Cerebellar cortex (tissue), 1 donor: Measurements from ENCODE around the gene BBIP1.

Experiments
- DNase-seq: peaks from one replicate; pipeline ENCODE4 v3.0.0-alpha.2; 2015; ENCODE audit warnings: low spot score

BBIP1 gene

DNA sequence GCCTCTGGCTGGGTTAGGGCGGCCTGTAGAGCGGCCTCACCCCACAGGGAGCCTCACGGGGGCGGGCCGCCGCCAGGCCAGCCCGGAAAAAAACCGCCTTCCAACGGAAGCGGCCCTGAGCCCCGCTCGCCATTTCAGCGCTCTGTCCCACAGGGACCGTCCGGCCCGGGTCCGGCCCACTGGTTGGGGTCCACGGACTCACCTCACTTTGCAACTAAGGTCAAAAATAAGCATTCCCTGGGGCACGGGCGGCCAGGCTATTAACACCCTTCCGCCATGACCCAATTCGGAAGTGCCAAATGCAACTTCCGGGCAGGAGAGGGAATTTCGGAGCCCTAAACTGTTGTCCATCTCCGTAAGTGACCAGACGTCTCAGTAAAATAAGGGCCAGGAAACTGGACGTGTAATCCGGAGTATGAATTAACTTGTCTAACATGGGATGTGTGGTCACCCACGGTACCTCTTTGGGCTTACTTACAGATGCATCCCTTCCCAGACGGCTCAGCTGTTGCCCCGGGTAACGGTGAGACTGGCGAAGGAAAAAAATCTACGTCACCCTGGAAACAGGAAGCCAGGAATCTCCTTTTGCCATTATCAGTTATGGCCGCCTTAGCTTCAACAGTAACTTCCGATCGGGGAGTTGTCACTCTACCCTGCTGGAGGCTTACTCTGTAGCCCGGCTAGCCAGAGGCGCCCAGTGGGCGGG lies at the start of gene BBIP1:
Gene BBIP1, minus strand, starts transcription at position 538 of the 706 bp plus-strand sequence. CDS start 1,023 bp downstream, outside the sequence.
- DNase-seq, result peak; percentile 100

DNA sequence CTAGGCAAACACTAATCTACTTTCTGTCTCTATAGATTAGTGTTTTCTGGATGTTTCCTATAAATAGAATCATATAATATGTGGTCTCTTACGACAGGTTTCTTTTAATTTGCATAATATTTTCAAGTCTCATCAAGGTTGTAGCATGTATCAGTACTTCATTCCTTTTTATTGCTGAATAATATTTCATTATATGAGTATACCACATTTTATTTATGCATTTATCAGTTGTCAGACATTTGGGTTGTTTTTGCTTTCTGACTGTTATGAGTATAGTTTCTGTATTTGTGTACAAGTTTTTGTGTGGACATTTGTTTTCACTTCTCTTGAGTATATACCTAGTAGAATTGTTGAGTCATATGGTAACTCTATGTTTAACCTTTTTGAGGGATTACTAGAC lies 48.7 kb upstream of the BBIP1 start:
- DNase-seq, result no peak

DNA sequence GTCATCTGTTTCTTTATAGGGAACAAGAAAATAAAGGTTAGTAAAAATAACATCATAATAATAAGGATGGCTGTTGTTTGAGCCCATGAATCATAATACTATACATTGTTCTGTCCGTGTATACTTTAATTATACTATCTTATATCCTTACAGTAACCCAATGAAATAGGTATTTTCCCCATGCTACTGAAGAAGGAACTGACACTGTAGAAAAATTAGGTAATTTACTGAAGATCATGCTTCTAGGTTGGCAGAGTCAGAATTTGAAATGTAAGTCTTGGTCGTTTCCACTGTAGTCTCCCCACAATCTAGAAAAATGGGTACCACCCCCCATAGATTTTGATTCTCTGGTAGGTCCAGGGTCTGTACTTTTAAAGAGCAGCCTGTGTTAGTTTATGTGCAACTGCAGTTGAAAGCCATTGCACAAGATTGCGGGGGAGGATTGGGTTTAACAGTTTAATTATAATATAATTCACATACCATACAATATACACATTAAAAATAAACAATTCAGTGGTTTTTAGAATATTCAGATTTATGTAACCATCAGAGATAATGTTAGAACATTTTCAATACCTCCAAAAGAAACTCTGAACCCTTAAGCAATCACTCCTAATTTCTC lies 48.1 kb upstream of the BBIP1 start:
- DNase-seq, result no peak

DNA sequence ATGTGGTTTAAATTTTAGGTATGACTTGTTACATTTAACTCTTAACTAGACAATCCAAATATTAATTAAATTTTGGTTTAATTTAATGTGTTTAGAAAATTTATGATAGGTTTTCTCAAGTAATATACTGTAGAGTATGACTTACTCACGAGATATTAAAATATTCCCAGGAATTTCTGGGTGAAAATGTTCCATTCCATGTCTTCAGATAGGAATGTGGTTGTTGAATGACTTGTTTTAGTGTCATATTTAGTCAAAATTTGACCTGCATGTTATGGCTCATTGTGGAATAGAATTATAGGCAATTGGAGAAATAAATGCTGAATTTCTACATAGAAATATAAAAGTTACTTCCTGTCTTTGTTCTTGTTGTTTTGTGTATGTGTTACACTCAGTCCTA lies 47.2 kb upstream of the BBIP1 start:
- no peak for DNase-seq

DNA sequence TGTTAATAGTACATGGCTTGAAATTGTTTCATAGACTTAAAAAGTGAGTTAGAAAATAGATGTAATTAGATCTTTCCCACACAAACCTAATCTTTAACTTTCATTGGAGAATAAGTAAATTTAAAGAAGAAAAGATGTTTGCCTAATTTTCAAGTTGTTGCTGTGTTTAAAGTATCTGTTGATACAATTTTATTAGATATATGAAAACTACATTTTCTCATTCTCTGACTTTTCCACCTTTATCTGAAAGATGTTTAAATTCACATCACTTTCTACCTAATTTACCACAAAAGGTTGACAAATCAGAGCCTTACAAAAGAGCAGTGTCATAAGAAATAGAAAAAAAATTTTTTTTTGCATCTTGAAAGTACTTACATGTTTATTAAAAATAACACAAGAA lies 46.2 kb upstream of the BBIP1 start:
- no peak for DNase-seq

- DNase-seq, result no peak
Observed at GRCh38 chr10:110964681-110965080, 45.7 kb upstream of the BBIP1 start.

DNA sequence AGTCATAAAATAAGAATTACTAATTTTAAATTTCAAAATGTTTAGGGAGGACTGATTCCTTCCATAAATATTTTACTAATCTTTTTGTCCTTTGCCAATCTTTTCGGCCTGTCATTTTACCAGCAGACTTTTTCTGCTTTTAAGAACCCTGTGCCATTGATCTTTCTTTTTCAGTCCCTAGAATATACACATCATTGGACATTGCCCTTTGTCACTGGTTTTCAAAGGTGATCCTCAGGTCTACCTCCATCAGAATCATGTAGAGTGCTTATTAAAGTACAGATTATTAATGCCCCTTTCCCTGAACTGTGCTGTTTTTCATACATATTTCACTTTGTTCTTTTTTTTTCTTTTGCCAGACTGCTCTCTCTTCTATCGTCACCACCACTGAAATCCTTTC lies 44.2 kb upstream of the BBIP1 start:
- DNase-seq, result no peak

- no peak for DNase-seq
Observed at GRCh38 chr10:110962443-110962842, 43.5 kb upstream of the BBIP1 start.

DNA sequence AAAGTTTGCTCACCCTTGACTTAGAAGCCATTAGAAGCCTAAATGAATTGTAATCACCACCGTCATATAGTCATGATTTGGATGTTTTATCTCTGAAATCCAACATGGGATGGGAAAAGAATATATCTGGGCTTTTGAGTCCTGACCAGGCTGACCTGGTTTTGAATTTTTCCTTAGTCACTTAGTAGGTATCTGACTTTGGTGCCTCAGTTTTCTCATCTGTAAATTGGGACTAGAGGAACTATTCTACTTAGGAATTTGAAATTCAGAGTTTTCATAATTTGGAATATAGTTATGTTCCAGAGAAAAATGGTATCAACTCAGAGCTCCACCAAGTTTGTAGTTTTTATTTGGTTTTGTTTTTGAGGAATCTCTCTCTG lies 41.3 kb upstream of the BBIP1 start:
- DNase-seq, result no peak

GRCh38 chr10:110959379-110960332 lies 40.7 kb upstream of the BBIP1 start:
- DNase-seq, result peak; percentile 11

DNA sequence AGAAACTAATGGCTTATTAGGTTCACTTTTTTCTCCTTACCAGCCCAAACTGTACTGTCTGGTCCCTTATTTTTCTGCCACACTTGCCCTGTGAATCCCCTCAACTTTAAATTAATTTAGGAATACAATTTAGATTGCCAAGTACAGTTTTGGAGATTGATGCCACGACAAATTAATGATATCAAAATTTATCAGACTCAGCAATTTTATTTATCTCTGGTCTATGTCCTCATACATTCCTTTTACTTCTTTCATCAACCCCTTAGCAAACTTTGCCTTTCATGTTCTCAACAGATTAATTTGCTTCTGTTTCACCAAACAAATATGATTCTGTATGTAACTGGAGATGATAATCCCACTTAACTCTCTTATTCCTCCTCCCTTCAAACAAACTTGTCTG lies 38.6 kb upstream of the BBIP1 start:
- no peak for DNase-seq

- DNase-seq, result no peak
Observed at GRCh38 chr10:110951381-110951780, 32.4 kb upstream of the BBIP1 start.

- no peak for DNase-seq
Observed at GRCh38 chr10:110947061-110947595, 28.1 kb upstream of the BBIP1 start.

GRCh38 chr10:110946496-110946895 lies 27.5 kb upstream of the BBIP1 start:
- DNase-seq, result no peak

DNA sequence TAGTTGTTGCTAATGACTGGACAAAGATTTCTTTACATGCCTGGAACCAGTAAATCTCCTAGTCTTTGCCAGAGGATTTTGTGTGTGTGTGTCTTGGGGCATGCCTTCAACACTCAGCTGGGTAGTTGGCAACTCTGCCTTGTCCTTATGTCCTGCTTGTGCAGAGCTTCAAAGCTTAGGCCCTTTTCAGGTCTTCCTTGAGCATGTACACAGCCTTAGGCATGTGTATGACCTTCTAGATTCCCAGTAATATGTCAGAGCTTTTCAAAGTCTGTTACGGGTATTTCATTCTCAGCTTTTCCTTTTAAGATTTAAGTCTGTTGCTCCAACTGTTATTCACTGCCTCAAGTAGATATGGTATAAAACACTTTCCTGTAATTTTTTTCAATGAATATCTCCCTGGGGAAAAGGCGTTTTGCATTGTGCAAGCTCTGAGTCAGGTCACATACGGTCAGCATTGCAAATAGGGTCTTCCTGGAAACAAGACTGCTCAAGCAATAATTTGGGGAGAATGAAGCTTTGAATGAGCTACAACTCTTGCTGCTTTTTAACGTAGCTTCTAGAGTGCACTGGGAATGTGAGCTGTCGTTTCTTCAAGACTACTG lies 25.9 kb upstream of the BBIP1 start:
- no peak for DNase-seq

GRCh38 chr10:110939419-110939818 lies 20.4 kb upstream of the BBIP1 start:
- no peak for DNase-seq

GRCh38 chr10:110936757-110937156 lies 17.8 kb upstream of the BBIP1 start:
- DNase-seq, result no peak

DNA sequence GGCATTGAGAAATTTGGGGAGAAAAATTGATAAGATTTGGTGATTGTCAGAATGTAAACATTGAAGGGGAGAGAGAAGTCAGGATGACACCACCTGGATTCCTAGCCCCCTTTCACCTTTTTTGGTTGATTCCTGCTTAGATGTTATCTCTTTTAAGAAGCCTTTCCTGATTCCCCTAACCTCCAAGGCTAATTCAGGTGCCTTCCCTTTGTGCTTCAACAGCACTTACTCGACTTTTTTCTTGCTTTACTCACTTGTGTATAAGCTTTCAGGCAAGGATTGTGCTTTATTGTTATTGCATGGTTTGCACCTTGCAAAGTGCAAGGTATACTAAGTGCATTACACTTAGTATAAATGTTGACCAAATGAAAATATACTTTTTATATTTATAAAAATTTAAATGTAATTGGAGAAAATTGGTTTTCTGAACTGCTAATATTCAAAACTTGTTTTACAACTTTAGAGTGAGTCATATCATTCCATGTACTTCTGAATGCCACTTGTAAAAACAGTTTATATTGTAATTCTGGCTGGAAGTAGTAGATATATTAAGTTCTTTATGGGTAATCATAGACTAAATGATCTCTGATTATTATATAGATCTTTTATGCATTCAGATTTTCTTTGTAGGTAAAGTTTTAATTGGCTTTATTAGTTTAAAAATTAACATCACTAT lies 13.7 kb upstream of the BBIP1 start:
- DNase-seq, result no peak

- no peak for DNase-seq
Observed at GRCh38 chr10:110931769-110932381, 12.9 kb upstream of the BBIP1 start.

DNA sequence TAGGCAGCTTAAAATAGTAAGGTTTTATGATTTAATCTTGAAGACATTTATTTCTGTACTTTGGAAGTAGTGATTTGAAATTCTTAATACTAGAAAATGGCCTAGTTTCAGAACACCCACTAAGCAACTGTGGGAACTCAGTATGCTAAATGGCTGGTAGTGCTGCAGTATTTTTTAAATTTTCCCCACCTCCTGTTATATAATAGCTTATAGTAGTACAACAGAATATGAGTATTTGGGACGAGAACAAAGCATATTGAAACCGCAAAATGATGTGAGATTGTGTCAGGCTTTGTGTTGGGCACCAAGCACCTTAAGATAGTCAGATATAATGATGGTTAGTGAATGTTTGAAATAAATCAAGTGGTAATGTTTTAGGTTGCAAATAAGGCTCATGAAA lies 8.5 kb upstream of the BBIP1 start:
- no peak for DNase-seq

DNA sequence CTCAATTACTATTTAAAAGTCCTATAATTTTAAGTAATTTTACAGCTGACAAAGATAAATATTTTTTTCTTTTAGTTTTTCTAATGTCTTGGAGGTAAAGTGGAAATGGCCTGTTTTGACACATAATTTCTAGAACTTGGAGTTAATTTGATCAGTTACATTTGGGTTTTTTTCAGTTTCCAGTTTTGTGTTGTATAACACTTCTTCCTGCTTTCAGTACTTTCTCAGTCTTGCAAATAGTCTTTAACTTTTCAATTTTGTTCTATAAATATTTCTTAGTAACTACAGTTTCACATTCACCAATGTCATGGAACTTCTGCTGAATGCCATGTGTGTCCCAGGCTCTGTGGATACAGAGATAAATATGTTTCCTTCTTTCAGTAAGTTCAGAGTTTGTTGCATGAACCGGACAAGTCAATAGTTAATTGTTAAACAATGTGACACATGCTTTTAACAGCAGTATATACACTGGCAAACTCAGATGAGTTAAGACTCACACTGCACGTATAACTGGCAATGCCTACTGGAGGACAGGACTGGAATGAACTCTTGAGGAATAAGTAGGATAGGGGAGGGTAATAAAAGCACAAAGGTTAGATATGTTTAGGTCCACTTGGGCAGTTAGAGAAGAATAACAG lies 5.0 kb upstream of the BBIP1 start:
- DNase-seq, result no peak
